GOT3 (cell line): ENCODE data around the gene FAM98B.
"Not testable (repeated sequence)": the region's sequence is repeated elsewhere in the genome, so short reads cannot be mapped to it uniquely, and the experiment has no call there.

ENCODE experiments used
- DNase-seq: peaks from one replicate; lab custom pipeline; 2025; ENCODE audit warnings: mixed read lengths; lab: John Stamatoyannopoulos, UW

Gene FAM98B

DNA sequence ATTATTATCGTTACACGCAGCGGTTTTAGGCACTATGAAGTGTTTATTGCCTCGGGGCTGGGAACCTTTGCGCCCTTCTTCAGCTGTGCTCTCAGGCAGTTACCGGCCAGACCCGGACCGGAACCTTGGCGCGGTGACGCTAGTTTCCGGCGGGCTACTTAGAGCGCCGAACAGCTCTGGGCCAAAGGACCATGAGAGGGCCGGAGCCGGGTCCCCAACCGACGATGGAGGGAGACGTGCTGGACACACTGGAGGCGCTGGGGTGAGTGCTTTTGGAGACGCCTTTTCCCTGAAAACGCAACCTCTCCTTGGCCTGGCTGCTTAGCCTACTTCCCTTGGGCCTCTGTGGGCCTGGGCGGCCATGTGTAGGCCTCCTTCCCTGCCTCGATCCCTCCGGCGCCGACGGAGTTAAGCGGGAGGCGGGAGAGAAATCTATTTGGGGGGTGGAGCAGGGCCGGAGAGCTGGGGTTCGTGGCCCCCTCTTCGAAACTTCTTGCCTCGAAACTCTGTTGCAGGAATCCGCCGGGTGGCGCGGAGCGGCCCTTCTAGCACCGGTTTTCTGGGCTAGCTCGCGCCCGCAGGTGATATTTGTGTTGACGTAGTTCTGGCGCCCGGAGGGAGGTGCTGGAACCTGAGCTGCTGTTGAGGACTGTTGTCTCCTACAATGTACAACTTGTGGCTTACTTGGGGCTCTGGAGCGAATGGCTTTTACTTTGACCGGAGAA is at the start of gene FAM98B:
Gene FAM98B, plus strand, starts transcription at position 157 of the 725 bp plus-strand sequence. Its CDS starts 35 bp downstream, at position 192.
- peak; percentile 80 for DNase-seq

DNA sequence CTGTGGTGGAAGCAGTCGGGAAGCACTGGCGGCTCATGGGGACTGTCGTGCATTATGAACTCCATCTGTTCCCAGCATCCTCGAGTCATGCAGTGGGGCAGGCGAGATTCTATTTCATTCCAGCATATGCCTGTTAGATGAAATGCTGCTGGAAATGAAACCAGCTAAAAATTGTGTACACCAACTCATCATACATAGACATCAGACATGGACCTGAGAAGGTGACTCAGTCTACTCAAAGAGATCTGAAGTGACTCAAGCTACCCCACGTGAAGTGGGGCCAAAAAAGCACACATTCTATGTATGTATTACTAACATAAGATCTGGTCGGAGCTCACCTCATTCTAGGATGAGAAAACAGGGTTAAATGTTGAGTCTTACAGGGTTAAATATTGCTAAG is 47.5 kb upstream of the FAM98B start:
- DNase-seq, result no peak

DNA sequence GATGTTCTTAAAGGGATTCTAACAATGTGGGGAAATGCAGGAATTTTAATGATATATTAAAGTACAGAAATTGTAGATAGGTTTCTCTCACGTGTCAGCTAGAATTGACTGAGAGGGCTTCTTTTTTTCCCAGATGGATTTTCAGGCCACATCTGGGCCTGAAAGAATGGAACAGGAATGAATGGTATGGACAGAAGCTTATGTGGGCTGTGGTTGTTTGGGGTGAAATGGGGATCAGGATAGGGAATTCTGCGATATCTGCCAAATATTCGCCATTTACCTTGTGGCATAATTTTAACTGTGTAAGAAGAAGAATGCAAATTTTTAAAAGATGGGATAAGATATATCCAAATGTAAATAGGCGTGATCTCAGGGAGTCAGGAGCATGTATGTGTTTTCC is 45.4 kb upstream of the FAM98B start:
- DNase-seq, result no peak

GRCh38 chr15:38411902-38412301 is 42.0 kb upstream of the FAM98B start:
- no peak for DNase-seq

DNA sequence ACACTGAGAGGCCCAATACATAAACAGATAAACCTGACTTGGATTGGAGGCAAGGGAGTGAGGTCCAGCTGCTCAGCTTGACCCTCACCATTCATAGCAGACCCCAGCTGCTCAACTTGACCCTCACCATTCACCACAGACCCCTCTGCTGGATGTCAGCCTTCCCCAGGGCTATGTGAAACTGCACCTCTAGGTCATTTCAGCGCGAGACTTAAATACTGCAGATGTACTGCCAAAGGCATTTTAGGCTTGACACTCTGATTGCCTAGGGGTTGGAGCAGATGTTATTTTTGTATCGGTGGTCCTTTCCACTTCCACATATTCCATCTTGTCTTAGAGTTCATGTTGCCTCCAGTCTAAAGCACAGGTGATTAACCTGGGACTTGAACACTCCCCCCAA is 41.5 kb upstream of the FAM98B start:
- no peak for DNase-seq

GRCh38 chr15:38414357-38414756 is 39.6 kb upstream of the FAM98B start:
- DNase-seq, result peak; percentile 5

DNA sequence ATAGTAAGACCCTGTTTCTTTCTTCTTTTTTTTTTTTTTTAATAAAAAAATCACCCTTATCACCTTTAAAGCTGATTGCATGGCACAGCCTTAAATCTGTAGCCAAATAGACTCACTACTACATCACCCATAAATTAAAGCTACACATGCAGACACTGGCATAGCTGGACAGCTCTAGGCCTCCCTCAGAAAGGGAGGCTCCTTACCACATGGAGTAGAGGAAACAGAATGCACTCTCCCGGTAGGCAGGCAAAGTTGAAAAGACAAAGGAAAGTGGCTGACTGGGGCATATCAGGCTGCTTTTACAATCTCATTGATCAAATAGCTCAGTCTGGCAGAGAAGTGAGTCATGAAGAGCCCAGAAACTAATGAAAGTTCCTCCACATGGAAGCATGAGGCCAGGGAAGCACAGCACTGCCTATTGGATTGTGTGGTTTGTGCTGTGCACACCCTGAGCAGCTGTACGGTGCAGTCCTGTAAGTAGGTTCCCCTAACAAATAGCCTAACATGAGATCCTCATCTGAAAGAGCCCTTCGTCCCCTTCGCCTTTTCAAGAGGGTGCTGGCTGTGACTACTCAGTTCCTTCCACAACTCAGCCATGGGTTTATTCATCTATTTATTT is 32.7 kb upstream of the FAM98B start:
- DNase-seq, result no peak

DNA sequence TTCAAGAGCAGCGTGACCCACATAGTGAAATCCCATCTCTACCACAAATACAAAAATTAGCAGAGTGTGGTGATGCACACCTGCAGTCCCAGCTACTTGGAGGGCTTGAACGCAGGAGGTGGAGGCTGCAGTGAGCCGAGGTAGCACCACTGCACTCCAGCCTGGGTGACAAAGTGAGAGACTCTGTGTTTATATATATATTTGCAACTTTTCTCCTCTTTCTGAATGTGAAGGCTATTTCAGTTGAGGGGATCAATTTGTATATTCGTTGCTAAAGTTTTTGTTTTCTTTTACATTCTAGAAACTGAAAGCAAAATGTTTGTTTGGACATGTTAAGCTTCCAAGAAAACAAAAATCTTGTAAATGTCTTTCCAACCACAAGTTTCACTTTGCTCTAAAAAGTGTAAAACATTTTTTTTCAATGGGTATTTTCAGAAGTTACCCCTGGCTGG is 29.8 kb upstream of the FAM98B start:
- no peak for DNase-seq

- DNase-seq, result no peak
Observed at GRCh38 chr15:38425269-38425668, 28.7 kb upstream of the FAM98B start.

DNA sequence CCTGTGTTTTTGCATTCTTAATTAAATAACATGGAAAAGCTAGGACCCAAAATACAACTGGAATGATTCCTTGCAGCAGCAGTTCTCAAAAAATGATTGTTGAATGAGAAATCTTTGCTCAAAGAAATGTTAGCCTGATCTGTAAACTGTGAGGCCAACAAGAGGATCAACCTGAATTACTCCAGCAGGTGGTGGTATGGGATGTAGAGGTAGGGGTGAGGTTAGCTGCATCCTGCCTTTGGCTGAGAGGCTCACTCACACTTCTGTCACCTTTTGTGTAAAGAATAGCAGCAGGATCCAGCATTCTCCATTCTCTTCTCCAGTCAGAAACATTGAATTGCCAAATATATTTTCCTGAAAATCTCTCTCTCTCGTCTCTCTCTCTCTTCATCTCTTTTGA is 26.5 kb upstream of the FAM98B start:
- no peak for DNase-seq

- no peak for DNase-seq
Observed at GRCh38 chr15:38430106-38430760, 23.7 kb upstream of the FAM98B start.

GRCh38 chr15:38436993-38437392 is 16.9 kb upstream of the FAM98B start:
- no peak for DNase-seq

- DNase-seq, result not testable (repeated sequence)
Observed at GRCh38 chr15:38437603-38438002, 16.3 kb upstream of the FAM98B start.

GRCh38 chr15:38438031-38438986 is 15.6 kb upstream of the FAM98B start:
- no peak for DNase-seq

GRCh38 chr15:38440353-38441129 is 13.4 kb upstream of the FAM98B start:
- no peak for DNase-seq

- DNase-seq, result no peak
Observed at GRCh38 chr15:38441130-38441519, 12.8 kb upstream of the FAM98B start.

GRCh38 chr15:38454696-38455090 is 766 bp downstream of the FAM98B start:
- no peak for DNase-seq

DNA sequence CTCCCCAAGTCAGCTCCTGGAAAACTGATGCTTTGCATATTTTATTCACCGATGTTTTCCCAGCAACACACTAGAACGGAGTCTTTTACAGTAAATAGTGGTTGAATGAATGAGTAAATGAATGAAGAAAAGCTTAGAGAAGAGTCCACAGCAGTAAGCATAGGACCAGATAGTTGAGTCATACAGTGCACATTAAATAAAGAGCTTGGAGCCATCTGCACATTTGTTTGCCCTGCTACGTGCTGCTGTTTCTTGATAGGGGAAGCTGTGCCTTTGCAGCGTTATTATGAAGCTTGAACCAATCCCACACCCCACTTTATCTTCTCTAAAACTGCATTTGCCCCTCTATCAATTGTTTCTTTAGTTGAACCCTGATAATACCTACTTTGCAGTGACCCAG is 1.2 kb downstream of the FAM98B start:
- DNase-seq, result no peak

- no peak for DNase-seq
Observed at GRCh38 chr15:38458646-38459045, 4.7 kb downstream of the FAM98B start.

DNA sequence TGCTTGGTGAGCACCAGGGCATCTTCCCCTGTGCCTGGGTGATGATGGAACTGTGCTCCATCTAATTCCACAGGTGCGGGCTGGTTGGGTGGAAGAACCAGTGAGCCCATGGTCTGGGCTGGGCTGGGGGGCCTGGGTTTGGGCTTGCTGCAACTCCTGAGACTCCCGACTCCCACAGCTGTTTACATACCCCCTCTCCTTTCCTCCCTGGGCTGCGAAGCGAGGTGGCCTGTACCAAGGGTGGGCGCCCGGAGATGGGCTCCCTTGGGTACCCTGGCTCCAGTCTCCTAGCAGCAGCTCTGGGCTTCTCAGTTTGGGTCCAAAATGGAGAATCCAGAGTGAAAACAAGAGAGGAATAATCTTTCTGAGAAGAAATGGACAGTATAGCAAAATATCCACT is 5.6 kb downstream of the FAM98B start:
- DNase-seq, result no peak

- DNase-seq, result no peak
Observed at GRCh38 chr15:38460543-38460942, 6.6 kb downstream of the FAM98B start.
